ENCODE measurements around the gene ZBTB16. TPM values are rescaled to one million over a fixed set of nuclear protein-coding genes. Genes with fewer than 3 reads are reported as not detected.

ZBTB16 gene
- total and polyA plus RNA-seq, 2 of the 4 experiments (the other 2 are of a cell fraction) = not detected

DNA sequence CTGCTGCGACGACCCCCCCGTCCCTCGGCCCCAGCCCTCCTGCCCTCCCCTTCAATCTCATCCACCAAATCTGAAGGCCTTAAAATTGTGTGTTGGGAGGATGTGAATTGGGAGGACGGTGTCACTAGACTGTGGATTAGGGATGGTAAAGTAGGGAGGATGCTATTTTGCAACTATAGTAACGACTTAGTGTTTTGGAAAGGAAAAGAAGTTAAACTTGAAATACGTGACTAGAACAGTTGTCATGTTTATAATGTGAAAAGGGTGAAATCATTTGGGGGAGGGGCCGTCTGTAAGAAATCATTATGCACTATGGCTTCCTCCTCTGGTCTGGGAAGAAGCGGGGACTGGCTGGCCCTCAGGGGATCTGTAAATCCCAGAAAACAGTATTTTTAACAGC, 193.3 kb downstream of the ZBTB16 start:
- H3K9ac ChIP-seq (ENCODE audit: low read depth, low read length) = no peak overlapping the region
- POLR2A ChIA-PET (ENCODE audit: unreplicated experiment) = no interaction called here
- dilution Hi-C loops (cut with HindIII; ENCODE audit: low sequenced_read_pairs, unreplicated experiment) (no loop called here), intact Hi-C loops (cut with micrococcal nuclease) (no loop called here), in situ Hi-C loops (cut with MboI; ENCODE audit: low sequenced_read_pairs) (no loop called here)
- no peak overlapping the region for H4K91ac ChIP-seq (ENCODE audit: insufficient read depth, low read depth, low read length)
- H2BK15ac ChIP-seq (ENCODE audit: low read depth, low read length) = no peak overlapping the region
- H3K18ac ChIP-seq (ENCODE audit: low read depth, low read length) = no peak overlapping the region
- no peak overlapping the region for H4K5ac ChIP-seq (ENCODE audit: low read depth, low read length)
- H2BK120ac ChIP-seq (ENCODE audit: low read depth, low read length) = no peak overlapping the region
- CTCF ChIA-PET = interaction anchor here (0.6 to 1.8 kb wide), 2 partner anchors 8 to 323 kb away, joined by 4 to 13 read pairs; no protein-coding TSS in a partner anchor
- no peaks in the 10 kb centered on the region for H3K36me3 ChIP-seq (ENCODE audit: control insufficient read depth, insufficient read depth, low read length)
- no peaks in the 10 kb centered on the region for H4K20me1 ChIP-seq (ENCODE audit: insufficient read depth, low read length)
- no peak overlapping the region for H2BK5ac ChIP-seq (ENCODE audit: low read depth, low read length, poor library complexity, severe bottlenecking)
- H2AFZ ChIP-seq (replicated peaks; ENCODE audit: low read length, poor library complexity) = no peak overlapping the region
- H4K8ac ChIP-seq (ENCODE audit: low read depth in 2 of 2, low read length in 2 of 2) = no peak overlapping the region
- ATAC-seq (ENCODE audit: low read depth) (no peak), DNase-seq (no peak)
- 36% methylated on average over 3 of the region's 9 CpGs; no CpG with 5 or more reads in 1 of the 2 experiments for WGBS, 2 experiments (ENCODE audit: extremely low coverage in 2 of 2, insufficient read length in 1 of 2)
- no peak overlapping the region for H3K4ac ChIP-seq (ENCODE audit: low read depth, low read length)
- no peak overlapping the region for H3K4me3 ChIP-seq (ENCODE audit: insufficient read depth, low read depth, low read length)
- H2BK20ac ChIP-seq (ENCODE audit: low read depth, low read length) = no peak overlapping the region
- H3K4me1 ChIP-seq (ENCODE audit: control insufficient read depth, insufficient read depth, low read length) = no peaks in the 10 kb centered on the region
- no peak overlapping the region for H3K27ac ChIP-seq (ENCODE audit: insufficient read depth, low read length)
- no peak overlapping the region for H3K23ac ChIP-seq (ENCODE audit: low read depth, low read length)
- H3K9me3 ChIP-seq (ENCODE audit: control insufficient read depth, insufficient read depth, low read length) = no peaks in the 10 kb centered on the region
- no peak overlapping the region for H2AK9ac ChIP-seq (replicated peaks; ENCODE audit: low read depth, low read length, poor library complexity)
- H2AK5ac ChIP-seq (ENCODE audit: low read depth, low read length) = no peak overlapping the region
- no peak for TF ChIP-seq RAD21 (IDR thresholded peaks at IDR 0.05; ENCODE audit: low read length)
- TF ChIP-seq BHLHE40 (IDR thresholded peaks at IDR 0.05; ENCODE audit: low read depth, low read length) = no peak
- no peak for TF ChIP-seq POLR2A (IDR thresholded peaks at IDR 0.05; ENCODE audit: low read depth, low read length)
- TF ChIP-seq SMC3 (IDR thresholded peaks at IDR 0.05; ENCODE audit: low read depth, low read length) = no peak
- no peak for TF ChIP-seq CHD1 (IDR thresholded peaks at IDR 0.05; ENCODE audit: low read depth, low read length)
- TF ChIP-seq CEBPB (IDR thresholded peaks at IDR 0.05; ENCODE audit: low read depth, low read length) = no peak
- TF ChIP-seq RCOR1 (IDR thresholded peaks at IDR 0.05; ENCODE audit: insufficient replicate concordance, low read length) = no peak
- TF ChIP-seq NFE2L2 (IDR thresholded peaks at IDR 0.05; ENCODE audit: low read depth, low read length) = no peak
- TF ChIP-seq, protein P1, sequence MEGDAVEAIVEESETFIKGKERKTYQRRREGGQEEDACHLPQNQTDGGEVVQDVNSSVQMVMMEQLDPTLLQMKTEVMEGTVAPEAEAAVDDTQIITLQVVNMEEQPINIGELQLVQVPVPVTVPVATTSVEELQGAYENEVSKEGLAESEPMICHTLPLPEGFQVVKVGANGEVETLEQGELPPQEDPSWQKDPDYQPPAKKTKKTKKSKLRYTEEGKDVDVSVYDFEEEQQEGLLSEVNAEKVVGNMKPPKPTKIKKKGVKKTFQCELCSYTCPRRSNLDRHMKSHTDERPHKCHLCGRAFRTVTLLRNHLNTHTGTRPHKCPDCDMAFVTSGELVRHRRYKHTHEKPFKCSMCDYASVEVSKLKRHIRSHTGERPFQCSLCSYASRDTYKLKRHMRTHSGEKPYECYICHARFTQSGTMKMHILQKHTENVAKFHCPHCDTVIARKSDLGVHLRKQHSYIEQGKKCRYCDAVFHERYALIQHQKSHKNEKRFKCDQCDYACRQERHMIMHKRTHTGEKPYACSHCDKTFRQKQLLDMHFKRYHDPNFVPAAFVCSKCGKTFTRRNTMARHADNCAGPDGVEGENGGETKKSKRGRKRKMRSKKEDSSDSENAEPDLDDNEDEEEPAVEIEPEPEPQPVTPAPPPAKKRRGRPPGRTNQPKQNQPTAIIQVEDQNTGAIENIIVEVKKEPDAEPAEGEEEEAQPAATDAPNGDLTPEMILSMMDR (conservative IDR thresholded peaks at IDR 0.05; ENCODE audit: low read depth, low read length) = no peak
- no peak for TF ChIP-seq MXI1 (IDR thresholded peaks at IDR 0.05; ENCODE audit: borderline replicate concordance, low read depth, low read length)
- no peak for TF ChIP-seq FOS (IDR thresholded peaks at IDR 0.05; ENCODE audit: low read depth, low read length)
- TF ChIP-seq RFX5 (IDR thresholded peaks at IDR 0.05; ENCODE audit: low read depth, low read length) = no peak
- no peak overlapping the region for H3K56ac ChIP-seq (ENCODE audit: extremely low read depth, insufficient read depth, low read length)
- no peaks in the 10 kb centered on the region for H3K9me1 ChIP-seq (ENCODE audit: insufficient read depth, low read length)
- H3K27me3 ChIP-seq (ENCODE audit: control insufficient read depth, insufficient read depth, low read length) = peaks cover 18% of the 10 kb centered on the region; the same call in 1 of the 2 replicates
- H3K14ac ChIP-seq (replicated peaks; ENCODE audit: low read depth, low read length) = no peak overlapping the region
- BruUV-seq (replicated peaks) = no TSS peak
- H3K4me2 ChIP-seq (ENCODE audit: low read depth, low read length) = no peak overlapping the region
- no peaks in the 10 kb centered on the region for H3K79me1 ChIP-seq (ENCODE audit: low read depth in 1 of 2, low read length in 2 of 2)

Measured in IMR-90 (cell line).